C4-2B (cell line): ENCODE results near the gene HHEX.

ENCODE experiments used
- ZFX ChIP-seq: fragments of 450-650 bp; IDR thresholded peaks from 2 replicates; pipeline ENCODE4 v1.6.1; 2017
- TF ChIP-seq, protein P1 (sequence below): fragments of 450-650 bp; conservative IDR thresholded peaks from 2 replicates; pipeline ENCODE4 v1.5.1; 2017; ENCODE audit warnings: mild to moderate bottlenecking

DNA sequence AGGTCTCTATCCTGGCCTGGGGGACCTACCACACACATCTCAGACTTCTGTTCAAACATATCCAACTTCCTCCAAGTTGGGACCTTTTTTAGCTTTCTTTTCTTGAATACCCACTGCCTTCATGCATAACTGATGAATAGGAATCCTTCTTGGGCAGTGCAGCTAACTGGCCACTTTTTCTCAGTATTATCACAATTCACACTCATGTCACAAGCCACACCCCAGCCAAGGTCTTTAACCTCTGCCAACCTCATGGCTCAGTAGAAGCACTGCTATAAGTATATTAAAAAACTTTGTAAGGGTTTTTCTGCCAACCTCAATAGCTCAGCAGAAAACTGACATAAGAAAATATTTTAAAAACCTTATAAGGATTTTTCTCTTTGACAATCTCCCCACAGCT, 44.5 kb downstream of the HHEX start:
- TF ChIP-seq, protein P1, sequence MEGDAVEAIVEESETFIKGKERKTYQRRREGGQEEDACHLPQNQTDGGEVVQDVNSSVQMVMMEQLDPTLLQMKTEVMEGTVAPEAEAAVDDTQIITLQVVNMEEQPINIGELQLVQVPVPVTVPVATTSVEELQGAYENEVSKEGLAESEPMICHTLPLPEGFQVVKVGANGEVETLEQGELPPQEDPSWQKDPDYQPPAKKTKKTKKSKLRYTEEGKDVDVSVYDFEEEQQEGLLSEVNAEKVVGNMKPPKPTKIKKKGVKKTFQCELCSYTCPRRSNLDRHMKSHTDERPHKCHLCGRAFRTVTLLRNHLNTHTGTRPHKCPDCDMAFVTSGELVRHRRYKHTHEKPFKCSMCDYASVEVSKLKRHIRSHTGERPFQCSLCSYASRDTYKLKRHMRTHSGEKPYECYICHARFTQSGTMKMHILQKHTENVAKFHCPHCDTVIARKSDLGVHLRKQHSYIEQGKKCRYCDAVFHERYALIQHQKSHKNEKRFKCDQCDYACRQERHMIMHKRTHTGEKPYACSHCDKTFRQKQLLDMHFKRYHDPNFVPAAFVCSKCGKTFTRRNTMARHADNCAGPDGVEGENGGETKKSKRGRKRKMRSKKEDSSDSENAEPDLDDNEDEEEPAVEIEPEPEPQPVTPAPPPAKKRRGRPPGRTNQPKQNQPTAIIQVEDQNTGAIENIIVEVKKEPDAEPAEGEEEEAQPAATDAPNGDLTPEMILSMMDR: no peak
- TF ChIP-seq ZFX: no peak
